Cardiac ventricle fibroblast (primary cell): ENCODE measurements around the gene PERCC1. TPM values are rescaled to one million over a fixed set of nuclear protein-coding genes. Genes with fewer than 3 reads are reported as not detected.

Source experiments
- total RNA-seq: library from RNA; depleted of rRNA; stranded (reverse); fragments of >200 nt; gene quantifications from 2 replicates; pipeline ENCODE4 v1.2.3, GENCODE V29; 2015

The PERCC1 gene
- not detected in 2 replicates for total RNA-seq

GRCh38 chr16:1430759-1431496 is at the start of gene PERCC1:
PERCC1 (plus strand) TSS chr16:1431078; CDS start chr16:1432594, 1,516 bp downstream.

GRCh38 chr16:1414532-1415260 is 16.2 kb upstream of the PERCC1 start, which contains the start of gene UNKL:
UNKL (minus strand) TSS chr16:1414704; CDS start chr16:1414691, 13 bp downstream.

GRCh38 chr16:1443980-1444729 is 13.3 kb downstream of the PERCC1 start, which contains the start of gene CCDC154:
CCDC154 (minus strand) TSS chr16:1444556; CDS start chr16:1444322, 234 bp downstream.

DNA sequence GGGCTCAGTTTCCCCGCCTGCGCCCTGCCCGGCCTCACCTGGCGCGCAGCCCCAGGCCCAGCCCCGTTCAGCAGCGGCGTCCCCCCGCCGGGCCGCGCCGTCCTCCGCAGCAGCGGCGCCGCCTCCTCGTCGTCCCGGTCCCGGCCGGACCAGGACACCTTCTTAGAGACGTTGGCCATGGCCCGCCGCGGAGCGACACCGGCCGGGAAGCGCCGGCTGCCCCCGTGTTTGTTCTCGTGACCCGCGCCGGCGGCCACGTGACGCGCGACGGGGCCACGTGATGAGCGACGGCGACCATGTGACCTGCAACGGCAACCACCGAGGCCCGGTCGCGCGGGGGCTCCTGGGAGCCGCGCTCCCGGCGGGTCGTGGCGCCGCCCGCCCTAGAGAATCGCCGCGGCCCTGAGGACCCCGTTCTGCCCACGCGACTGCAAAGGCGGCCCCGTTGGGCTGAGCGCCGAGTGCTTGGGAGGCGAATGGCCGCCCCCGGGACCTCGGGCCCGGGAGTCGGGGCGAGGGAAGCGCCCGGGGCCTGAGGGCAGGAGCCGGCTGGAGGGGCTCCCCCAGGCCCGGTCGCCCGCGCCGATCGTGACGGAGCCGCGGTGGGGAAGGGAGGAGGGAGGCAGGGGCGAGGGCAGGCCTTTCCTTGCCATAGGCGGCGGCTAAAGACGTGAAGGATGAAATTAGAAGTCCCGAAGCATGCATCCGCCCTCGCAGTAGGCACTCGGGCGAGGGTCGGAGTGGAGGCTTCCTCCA is 44.1 kb downstream of the PERCC1 start, which contains the start of gene CLCN7:
Gene CLCN7 (minus strand): TSS at position 233 of the 756 bp plus-strand sequence. CDS start 54 bp downstream, at position 179.

Other genes with a start within 250 kb of the PERCC1 start
- 0.15 TPM in 1 of 2 replicates, not detected in the other for gene TPSG1, start 205.8 kb upstream of the PERCC1 start, total RNA-seq
- gene TPSB2, start 200.9 kb upstream of the PERCC1 start, total RNA-seq, result not detected in 2 replicates
- gene TPSAB1, start 190.4 kb upstream of the PERCC1 start, total RNA-seq, result not detected in 2 replicates
- not detected in 2 replicates for gene TPSD1, start 175.0 kb upstream of the PERCC1 start, total RNA-seq
- gene UBE2I, start 121.4 kb upstream of the PERCC1 start, total RNA-seq, result 66.5 and 79.5 TPM in 2 replicates
- gene BAIAP3, start 97.4 kb upstream of the PERCC1 start, total RNA-seq, result 0.15 and 0.37 TPM in 2 replicates
- gene TSR3, start 79.2 kb upstream of the PERCC1 start, total RNA-seq, result 77.4 and 85.3 TPM in 2 replicates
- 68.6 and 69.3 TPM in 2 replicates for gene GNPTG, start 79.1 kb upstream of the PERCC1 start, total RNA-seq
- 18.3 and 25.6 TPM in 2 replicates for gene UNKL, start 16.4 kb upstream of the PERCC1 start, total RNA-seq
- gene UQCC4, start 10.3 kb upstream of the PERCC1 start, total RNA-seq, result 9.3 and 10.5 TPM in 2 replicates
- 0.39 TPM in 1 of 2 replicates, not detected in the other for gene CCDC154, start 13.5 kb downstream of the PERCC1 start, total RNA-seq
- gene CLCN7, start 44.0 kb downstream of the PERCC1 start, total RNA-seq, result 44.9 and 50.0 TPM in 2 replicates
- 0.37 TPM in 1 of 2 replicates, not detected in the other for gene PTX4, start 57.9 kb downstream of the PERCC1 start, total RNA-seq
- 11.5 and 17.0 TPM in 2 replicates for gene TELO2, start 62.3 kb downstream of the PERCC1 start, total RNA-seq
- gene TMEM204, start 102.6 kb downstream of the PERCC1 start, total RNA-seq, result 16.8 and 20.5 TPM in 2 replicates
- 14.6 and 23.7 TPM in 2 replicates for gene IFT140, start 181.0 kb downstream of the PERCC1 start, total RNA-seq
- 8.2 and 8.8 TPM in 2 replicates for gene CRAMP1, start 181.3 kb downstream of the PERCC1 start, total RNA-seq
- 24.4 and 30.3 TPM in 2 replicates for gene JPT2, start 247.2 kb downstream of the PERCC1 start, total RNA-seq